ENCODE data around the gene RASGRF2.

RASGRF2 gene

GRCh38 chr5:80931411-80931810 lies 28.8 kb upstream of the RASGRF2 start:
- Mint-ChIP-seq H3K36me3 (no peaks in the 10 kb centered on the region), H3K4me1 (ENCODE audit: low read depth) (peaks cover 15% of the 10 kb centered on the region), H3K27ac (no peak overlapping the region), H3K27me3 (no peaks in the 10 kb centered on the region), H3K4me3 (no peak overlapping the region), H3K9me3 (ENCODE audit: low read depth) (no peaks in the 10 kb centered on the region)

GRCh38 chr5:80933036-80933435 lies 27.1 kb upstream of the RASGRF2 start:
- no peaks in the 10 kb centered on the region for H3K9me3 Mint-ChIP-seq (ENCODE audit: low read depth)
- peaks cover 4% of the 10 kb centered on the region for H3K4me1 Mint-ChIP-seq (ENCODE audit: low read depth)
- no peaks in the 10 kb centered on the region for H3K36me3 Mint-ChIP-seq
- H3K27me3 Mint-ChIP-seq: no peaks in the 10 kb centered on the region
- no peak overlapping the region for H3K27ac Mint-ChIP-seq
- H3K4me3 Mint-ChIP-seq: no peak overlapping the region

GRCh38 chr5:80934751-80935150 lies 25.4 kb upstream of the RASGRF2 start:
- H3K4me3 Mint-ChIP-seq: no peak overlapping the region
- peaks cover 3% of the 10 kb centered on the region for H3K36me3 Mint-ChIP-seq
- no peaks in the 10 kb centered on the region for H3K27me3 Mint-ChIP-seq
- no peak overlapping the region for H3K27ac Mint-ChIP-seq
- H3K9me3 Mint-ChIP-seq (ENCODE audit: low read depth): no peaks in the 10 kb centered on the region
- peaks cover 4% of the 10 kb centered on the region for H3K4me1 Mint-ChIP-seq (ENCODE audit: low read depth)

- no peak overlapping the region for H3K4me3 Mint-ChIP-seq
- H3K9me3 Mint-ChIP-seq (ENCODE audit: low read depth): no peaks in the 10 kb centered on the region
- peaks cover 4% of the 10 kb centered on the region for H3K4me1 Mint-ChIP-seq (ENCODE audit: low read depth)
- no peak overlapping the region for H3K27ac Mint-ChIP-seq
- no peaks in the 10 kb centered on the region for H3K27me3 Mint-ChIP-seq
- peaks cover 3% of the 10 kb centered on the region for H3K36me3 Mint-ChIP-seq
Measured at GRCh38 chr5:80935811-80936385, 24.3 kb upstream of the RASGRF2 start.

GRCh38 chr5:80936881-80937280 lies 23.3 kb upstream of the RASGRF2 start:
- H3K27ac Mint-ChIP-seq: no peak overlapping the region
- no peak overlapping the region for H3K4me3 Mint-ChIP-seq
- H3K9me3 Mint-ChIP-seq (ENCODE audit: low read depth): no peaks in the 10 kb centered on the region
- peaks cover 4% of the 10 kb centered on the region for H3K4me1 Mint-ChIP-seq (ENCODE audit: low read depth)
- H3K27me3 Mint-ChIP-seq: no peaks in the 10 kb centered on the region
- H3K36me3 Mint-ChIP-seq: peaks cover 3% of the 10 kb centered on the region

GRCh38 chr5:80937584-80938356 lies 22.4 kb upstream of the RASGRF2 start:
- Mint-ChIP-seq H3K9me3 (ENCODE audit: low read depth) (no peaks in the 10 kb centered on the region), H3K27me3 (no peaks in the 10 kb centered on the region), H3K36me3 (peaks cover 3% of the 10 kb centered on the region)

GRCh38 chr5:80941496-80941895 lies 18.7 kb upstream of the RASGRF2 start:
- H3K27ac Mint-ChIP-seq: no peak overlapping the region
- peaks cover 1% of the 10 kb centered on the region for H3K4me1 Mint-ChIP-seq (ENCODE audit: low read depth)
- H3K9me3 Mint-ChIP-seq (ENCODE audit: low read depth): no peaks in the 10 kb centered on the region

More at GRCh38 chr5:80937584-80938356, 22.4 kb upstream of the RASGRF2 start:
- Mint-ChIP-seq H3K27ac (no peak overlapping the region), H3K4me3 (no peak overlapping the region), H3K4me1 (ENCODE audit: low read depth) (peaks cover 4% of the 10 kb centered on the region)

GRCh38 chr5:80951366-80951765 lies 8.8 kb upstream of the RASGRF2 start:
- Mint-ChIP-seq H3K9me3 (ENCODE audit: low read depth) (no peaks in the 10 kb centered on the region), H3K4me3 (no peak overlapping the region), H3K27ac (no peak overlapping the region), H3K27me3 (no peaks in the 10 kb centered on the region), H3K36me3 (peaks cover 2% of the 10 kb centered on the region), H3K4me1 (ENCODE audit: low read depth) (peaks cover 2% of the 10 kb centered on the region)

More at GRCh38 chr5:80941496-80941895, 18.7 kb upstream of the RASGRF2 start:
- H3K27me3 Mint-ChIP-seq: no peaks in the 10 kb centered on the region
- H3K36me3 Mint-ChIP-seq: peaks cover 3% of the 10 kb centered on the region
- H3K4me3 Mint-ChIP-seq: no peak overlapping the region

- no peaks in the 10 kb centered on the region for H3K9me3 Mint-ChIP-seq (ENCODE audit: low read depth)
- no peak overlapping the region for H3K27ac Mint-ChIP-seq
- peaks cover 14% of the 10 kb centered on the region for H3K4me1 Mint-ChIP-seq (ENCODE audit: low read depth)
- H3K27me3 Mint-ChIP-seq: no peaks in the 10 kb centered on the region
- H3K36me3 Mint-ChIP-seq: peaks cover 2% of the 10 kb centered on the region
- no peak overlapping the region for H3K4me3 Mint-ChIP-seq
Measured at GRCh38 chr5:80953587-80953986, 6.6 kb upstream of the RASGRF2 start.

- H3K36me3 Mint-ChIP-seq: peaks cover 2% of the 10 kb centered on the region
- no peak overlapping the region for H3K4me3 Mint-ChIP-seq
- no peaks in the 10 kb centered on the region for H3K9me3 Mint-ChIP-seq (ENCODE audit: low read depth)
- no peak overlapping the region for H3K27ac Mint-ChIP-seq
- peaks cover 26% of the 10 kb centered on the region for H3K4me1 Mint-ChIP-seq (ENCODE audit: low read depth)
- no peaks in the 10 kb centered on the region for H3K27me3 Mint-ChIP-seq
Measured at GRCh38 chr5:80955082-80955590, 5.0 kb upstream of the RASGRF2 start.

- H3K36me3 Mint-ChIP-seq: peaks cover under 1% of the 10 kb centered on the region
- no peaks in the 10 kb centered on the region for H3K27me3 Mint-ChIP-seq
- H3K9me3 Mint-ChIP-seq (ENCODE audit: low read depth): no peaks in the 10 kb centered on the region
- no peak overlapping the region for H3K4me3 Mint-ChIP-seq
- H3K27ac Mint-ChIP-seq: no peak overlapping the region
- H3K4me1 Mint-ChIP-seq (ENCODE audit: low read depth): peaks cover 28% of the 10 kb centered on the region
Measured at GRCh38 chr5:80956272-80956671, 3.9 kb upstream of the RASGRF2 start.

GRCh38 chr5:80957031-80957761 lies 3.0 kb upstream of the RASGRF2 start:
- H3K4me3 Mint-ChIP-seq: no peak overlapping the region
- no peak overlapping the region for H3K27ac Mint-ChIP-seq

GRCh38 chr5:80958616-80959015 lies 1.5 kb upstream of the RASGRF2 start:
- Mint-ChIP-seq H3K27me3 (no peaks in the 10 kb centered on the region), H3K27ac (peak overlapping the region; percentile 23), H3K4me3 (no peak overlapping the region), H3K36me3 (no peaks in the 10 kb centered on the region), H3K4me1 (ENCODE audit: low read depth) (peaks cover 51% of the 10 kb centered on the region), H3K9me3 (ENCODE audit: low read depth) (no peaks in the 10 kb centered on the region)

More at GRCh38 chr5:80957031-80957761, 3.0 kb upstream of the RASGRF2 start:
- Mint-ChIP-seq H3K27me3 (no peaks in the 10 kb centered on the region), H3K4me1 (ENCODE audit: low read depth) (peaks cover 38% of the 10 kb centered on the region), H3K36me3 (no peaks in the 10 kb centered on the region), H3K9me3 (ENCODE audit: low read depth) (no peaks in the 10 kb centered on the region)

- peaks cover 55% of the 10 kb centered on the region for H3K4me1 Mint-ChIP-seq (ENCODE audit: low read depth)
- H3K4me3 Mint-ChIP-seq: peak overlapping the region; percentile 88
- H3K27me3 Mint-ChIP-seq: no peaks in the 10 kb centered on the region
- H3K36me3 Mint-ChIP-seq: no peaks in the 10 kb centered on the region
- H3K27ac Mint-ChIP-seq: peak overlapping the region; percentile 90
- H3K9me3 Mint-ChIP-seq (ENCODE audit: low read depth): no peaks in the 10 kb centered on the region
Measured at GRCh38 chr5:80959138-80959537, 1.0 kb upstream of the RASGRF2 start.
